IMR-90 (cell line): ENCODE data around the gene SP9.
"Not testable (repeated sequence)": the region's sequence is repeated elsewhere in the genome, so short reads cannot be mapped to it uniquely, and the experiment has no call there.

Experiments
- BHLHE40 ChIP-seq: fragments of 150-350 bp; IDR thresholded peaks from 2 replicates; pipeline ENCODE4 v1.6.1; 2016; ENCODE audit warnings: mild to moderate bottlenecking, low read depth, low read length
- CHD1 ChIP-seq: IDR thresholded peaks from 2 replicates; pipeline ENCODE4 v1.6.1; 2012; ENCODE audit warnings: low read depth, low read length, improper control_type of control experiment
- CTCF ChIP-seq: conservative IDR thresholded peaks from 2 replicates; pipeline ENCODE4 v1.5.1; 2012; ENCODE audit warnings: mild to moderate bottlenecking, low read depth, low read length, improper control_type of control experiment
- FOS ChIP-seq: fragments of 150-350 bp; IDR thresholded peaks from 2 replicates; pipeline ENCODE4 v1.6.1; 2016; ENCODE audit warnings: low read depth, low read length
- MAZ ChIP-seq: IDR thresholded peaks from 2 replicates; pipeline ENCODE4 v1.6.1; 2012; ENCODE audit warnings: low read depth, mild to moderate bottlenecking, low read length, improper control_type of control experiment, moderate library complexity, borderline replicate concordance
- MXI1 ChIP-seq: IDR thresholded peaks from 2 replicates; pipeline ENCODE4 v1.6.1; 2012; ENCODE audit warnings: low read depth, mild to moderate bottlenecking, low read length, moderate library complexity, borderline replicate concordance
- POLR2A ChIP-seq: IDR thresholded peaks from 2 replicates; pipeline ENCODE4 v1.6.1; 2012; ENCODE audit warnings: mild to moderate bottlenecking, low read depth, low read length
- RAD21 ChIP-seq: IDR thresholded peaks from 2 replicates; pipeline ENCODE4 v1.6.1; 2012; ENCODE audit warnings: low read length, improper control_type of control experiment
- RCOR1 ChIP-seq: IDR thresholded peaks from 2 replicates; pipeline ENCODE4 v1.6.1; 2012; ENCODE audit warnings: mild to moderate bottlenecking, low read length, improper control_type of control experiment; ENCODE audit not compliant: insufficient replicate concordance
- RFX5 ChIP-seq: IDR thresholded peaks from 2 replicates; pipeline ENCODE4 v1.8.0; 2012; ENCODE audit warnings: low read depth, mild to moderate bottlenecking, low read length, moderate library complexity
- TF ChIP-seq, protein P1 (sequence below): fragments of 150-350 bp; IDR thresholded peaks from 2 replicates; pipeline ENCODE4 v1.6.1; 2017; ENCODE audit warnings: mild to moderate bottlenecking, antibody characterized with exemption, low read length, low read depth

DNA sequence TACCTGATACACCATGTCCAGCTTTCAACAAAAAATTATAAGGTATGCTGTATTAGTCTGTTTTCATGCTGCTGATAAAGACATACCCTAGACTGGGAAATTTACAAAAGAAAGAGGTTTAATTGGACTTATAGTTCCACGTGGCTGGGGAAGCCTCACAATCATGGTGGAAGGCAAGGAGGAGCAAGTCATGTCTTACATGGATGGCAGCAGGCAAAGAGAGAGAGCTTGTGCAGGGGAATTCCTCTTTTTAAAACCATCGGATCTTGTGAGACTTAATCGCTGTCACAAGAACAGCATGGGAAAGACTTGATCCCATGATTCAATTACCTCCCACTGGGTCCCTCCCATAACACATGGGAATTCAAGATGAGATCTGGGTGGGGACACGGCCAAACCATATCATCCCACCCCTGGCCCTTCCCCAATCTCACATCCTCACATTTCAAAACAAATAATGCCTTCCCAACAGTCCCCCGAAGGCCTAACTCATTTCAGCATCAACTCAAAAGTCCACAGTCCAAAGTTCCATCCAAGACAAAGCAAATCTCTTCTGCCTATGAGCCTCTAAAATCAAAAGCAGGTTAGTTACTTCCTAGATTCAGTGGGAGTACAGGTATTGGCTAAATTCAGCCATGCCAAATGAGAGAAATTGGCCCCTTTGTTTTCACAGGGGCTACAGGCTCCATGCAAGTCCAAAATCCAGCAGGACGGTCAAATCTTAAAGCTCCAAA lies 28.9 kb downstream of the SP9 start:
- TF ChIP-seq POLR2A, CTCF, CHD1, RCOR1, RAD21, MXI1, MAZ, RFX5, BHLHE40, FOS: not testable (repeated sequence)
- TF ChIP-seq, protein P1, sequence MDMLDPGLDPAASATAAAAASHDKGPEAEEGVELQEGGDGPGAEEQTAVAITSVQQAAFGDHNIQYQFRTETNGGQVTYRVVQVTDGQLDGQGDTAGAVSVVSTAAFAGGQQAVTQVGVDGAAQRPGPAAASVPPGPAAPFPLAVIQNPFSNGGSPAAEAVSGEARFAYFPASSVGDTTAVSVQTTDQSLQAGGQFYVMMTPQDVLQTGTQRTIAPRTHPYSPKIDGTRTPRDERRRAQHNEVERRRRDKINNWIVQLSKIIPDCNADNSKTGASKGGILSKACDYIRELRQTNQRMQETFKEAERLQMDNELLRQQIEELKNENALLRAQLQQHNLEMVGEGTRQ: not testable (repeated sequence)
